DOHH2 (cell line): ENCODE data around the gene STK32B.

Experiments
- EZH2phosphoT487 ChIP-seq: fragments of 200-600 bp; sonication (generic); IDR thresholded peaks from 2 replicates; pipeline ENCODE4 v1.6.1; 2017; ENCODE audit warnings: borderline replicate concordance, mild to moderate bottlenecking, antibody characterized with exemption, low read length, moderate library complexity, mixed read lengths
- TF ChIP-seq, protein P1 (sequence below): fragments of 200-600 bp; sonication (generic); IDR thresholded peaks from one replicate; pipeline ENCODE4 v1.5.1; 2014; ENCODE audit warnings: antibody characterized with exemption, mild to moderate bottlenecking, low read depth, low read length; ENCODE audit not compliant: poor library complexity, severe bottlenecking

DNA sequence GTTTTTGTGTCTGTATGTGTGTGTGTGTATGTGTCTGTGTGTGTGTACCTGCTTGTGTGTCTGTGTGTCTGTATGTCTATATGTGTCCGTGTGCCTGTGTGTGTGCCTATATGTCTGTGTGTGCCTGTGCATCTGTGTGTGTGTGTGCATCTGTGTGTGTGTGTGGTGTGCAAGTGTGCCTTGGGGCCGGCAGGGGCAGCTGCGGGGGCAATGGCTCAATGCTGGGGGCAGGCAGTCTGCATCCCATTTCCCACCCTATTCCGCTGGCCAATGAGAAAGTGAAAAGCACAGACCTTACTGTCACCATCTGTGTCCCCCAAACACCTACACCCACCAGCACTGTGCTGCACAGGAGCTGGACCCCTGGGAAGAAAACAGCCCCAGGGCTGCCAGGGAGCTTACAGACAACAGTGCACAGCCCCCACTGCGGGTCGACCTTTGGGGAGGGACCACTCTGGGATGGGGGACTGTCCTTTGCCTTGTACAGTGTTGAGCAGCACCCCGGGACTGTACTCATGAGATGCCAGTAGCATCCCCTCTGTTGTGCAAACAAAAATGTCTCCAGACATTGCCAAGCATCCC is 411.1 kb downstream of the STK32B start:
- TF ChIP-seq, protein P1, sequence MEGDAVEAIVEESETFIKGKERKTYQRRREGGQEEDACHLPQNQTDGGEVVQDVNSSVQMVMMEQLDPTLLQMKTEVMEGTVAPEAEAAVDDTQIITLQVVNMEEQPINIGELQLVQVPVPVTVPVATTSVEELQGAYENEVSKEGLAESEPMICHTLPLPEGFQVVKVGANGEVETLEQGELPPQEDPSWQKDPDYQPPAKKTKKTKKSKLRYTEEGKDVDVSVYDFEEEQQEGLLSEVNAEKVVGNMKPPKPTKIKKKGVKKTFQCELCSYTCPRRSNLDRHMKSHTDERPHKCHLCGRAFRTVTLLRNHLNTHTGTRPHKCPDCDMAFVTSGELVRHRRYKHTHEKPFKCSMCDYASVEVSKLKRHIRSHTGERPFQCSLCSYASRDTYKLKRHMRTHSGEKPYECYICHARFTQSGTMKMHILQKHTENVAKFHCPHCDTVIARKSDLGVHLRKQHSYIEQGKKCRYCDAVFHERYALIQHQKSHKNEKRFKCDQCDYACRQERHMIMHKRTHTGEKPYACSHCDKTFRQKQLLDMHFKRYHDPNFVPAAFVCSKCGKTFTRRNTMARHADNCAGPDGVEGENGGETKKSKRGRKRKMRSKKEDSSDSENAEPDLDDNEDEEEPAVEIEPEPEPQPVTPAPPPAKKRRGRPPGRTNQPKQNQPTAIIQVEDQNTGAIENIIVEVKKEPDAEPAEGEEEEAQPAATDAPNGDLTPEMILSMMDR = no peak
- no peak for TF ChIP-seq EZH2phosphoT487
